A549 treated with CpdA at 1 μM for 4 hours (cell line): ENCODE results near the gene SFR1. TPM values are rescaled to one million over a fixed set of nuclear protein-coding genes. Genes with fewer than 3 reads are reported as not detected.

ENCODE experiments used
- total RNA-seq: library from RNA; stranded (reverse); fragments of 200-300 nt; extraction: Qiagen RNA extraction; gene quantifications from 5 replicates; pipeline ENCODE4 v1.2.3, GENCODE V29; 2022; ENCODE audit warnings: low read depth

The SFR1 gene
- total RNA-seq: 15.8 to 24.4 TPM (median 16.7 TPM) in 5 replicates

DNA sequence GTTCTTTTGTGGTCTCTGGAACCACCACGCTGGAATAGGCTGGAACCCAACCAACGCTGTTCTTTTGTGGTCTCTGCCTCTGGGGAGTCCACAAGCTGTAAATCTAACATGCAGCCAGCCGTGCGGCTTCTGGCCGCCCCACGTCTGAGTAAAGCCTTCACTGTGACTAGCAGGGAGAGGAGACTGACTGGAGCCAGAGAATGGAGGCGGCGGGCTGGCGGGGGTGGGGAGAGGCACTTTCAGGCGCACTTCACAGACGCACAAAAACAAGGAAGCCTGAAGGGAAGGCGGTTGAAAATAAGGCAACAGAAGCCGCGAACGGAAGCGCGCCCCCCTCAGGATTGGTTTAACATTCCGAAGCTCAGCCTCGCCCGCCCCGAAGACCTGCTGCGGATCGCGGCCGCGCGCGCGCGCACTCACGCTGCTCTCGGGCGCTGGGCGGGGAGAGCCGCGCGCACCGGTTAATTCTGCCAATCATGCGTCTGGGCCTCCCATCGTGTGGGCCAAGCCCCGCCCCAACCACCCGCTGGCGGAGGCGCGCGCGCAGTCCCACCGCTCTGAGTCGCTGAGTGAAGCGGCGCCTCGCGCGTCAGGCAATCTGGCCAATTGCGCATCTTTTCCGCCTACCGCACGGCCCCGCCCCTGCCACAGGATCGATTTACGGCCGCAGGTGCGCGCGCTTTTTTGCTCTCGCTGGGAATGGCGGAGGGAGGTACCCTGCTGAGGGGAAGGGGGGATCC is at the start of gene SFR1:
Gene SFR1 (plus strand): TSS at position 687 of the 740 bp plus-strand sequence. CDS start 13 bp downstream, at position 700.

DNA sequence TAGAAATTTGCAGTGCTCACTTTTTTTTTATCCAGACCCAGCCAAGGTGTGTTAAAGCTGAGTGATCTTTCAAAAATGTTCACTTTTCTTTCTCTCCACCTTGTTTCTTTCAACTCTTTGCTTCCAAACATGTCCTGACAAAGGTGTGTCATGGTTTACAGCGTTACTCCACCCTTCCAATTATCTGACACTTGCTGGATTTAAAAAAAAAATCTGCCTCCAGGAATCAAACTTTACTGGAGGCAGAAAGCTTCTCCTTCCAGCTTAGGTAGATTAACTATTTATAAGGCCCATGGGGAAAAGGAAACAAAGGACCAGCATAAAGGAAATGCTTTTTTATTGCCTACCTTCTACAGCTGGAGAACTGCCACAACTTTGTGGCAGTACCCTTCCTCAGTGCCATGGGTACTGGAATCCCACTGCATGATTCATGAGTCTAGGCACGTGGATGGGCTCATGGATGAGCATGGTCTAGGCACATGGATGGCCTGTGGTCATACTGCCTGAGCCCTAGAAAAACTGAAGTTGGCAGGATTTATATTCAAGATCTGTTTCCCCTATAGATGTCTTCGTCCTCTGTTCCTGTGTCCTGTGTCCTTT is 36.1 kb upstream of the SFR1 start, which contains the start of gene COL17A1:
Gene COL17A1 (minus strand): TSS at position 80 of the 600 bp plus-strand sequence. CDS start 5,207 bp downstream, outside the sequence.

Other genes starting within 250 kb of the SFR1 start
- gene STN1, start 204.0 kb upstream of the SFR1 start, total RNA-seq: 17.9 to 19.2 TPM (median 19.0 TPM) in 5 replicates
- 24.0 to 39.6 TPM (median 28.0 TPM) in 5 replicates for gene SLK, start 155.0 kb upstream of the SFR1 start, total RNA-seq
- 2.2 to 3.8 TPM (median 2.7 TPM) in 5 replicates for gene COL17A1, start 36.3 kb upstream of the SFR1 start, total RNA-seq
- gene CFAP43, start 110.2 kb downstream of the SFR1 start, total RNA-seq: 0.16 to 0.22 TPM (median 0.22 TPM) in 5 replicates
- 239 to 286 TPM (median 253 TPM) in 5 replicates for gene GSTO1, start 132.7 kb downstream of the SFR1 start, total RNA-seq
- 1.4 to 2.1 TPM (median 1.8 TPM) in 5 replicates for gene GSTO2, start 147.0 kb downstream of the SFR1 start, total RNA-seq
- gene ITPRIP, start 216.3 kb downstream of the SFR1 start, total RNA-seq: 57.4 to 80.2 TPM (median 73.0 TPM) in 5 replicates
- 0.09 to 0.15 TPM (median 0.12 TPM) in 5 replicates for gene CFAP58, start 231.7 kb downstream of the SFR1 start, total RNA-seq